HEK293 (cell line): Measurements from ENCODE around the gene MSANTD4.

Experiments
- ATF2 ChIP-seq: fragments of 450-650 bp; formaldehyde crosslinking; IDR thresholded peaks from 2 replicates; pipeline ENCODE4 v1.5.1; 2016; ENCODE audit warnings: missing biosample characterization, missing genetic modification characterization, low read depth
- REST ChIP-seq: fragments of 450-650 bp; formaldehyde crosslinking; IDR thresholded peaks from 2 replicates; pipeline ENCODE4 v1.5.1; 2016; ENCODE audit warnings: missing biosample characterization, missing genetic modification characterization
- TCF7L2 ChIP-seq: IDR thresholded peaks from 2 replicates; pipeline ENCODE4 v1.6.1; 2011; ENCODE audit warnings: low read depth, mild to moderate bottlenecking, inconsistent platforms, low read length, moderate library complexity, borderline replicate concordance
- ZBTB26 ChIP-seq: fragments of 450-650 bp; formaldehyde crosslinking; optimal IDR thresholded peaks from 2 replicates; pipeline ENCODE3; 2016; ENCODE audit warnings: missing biosample characterization, mild to moderate bottlenecking, missing genetic modification characterization
- ZFP69B ChIP-seq: fragments of 450-650 bp; formaldehyde crosslinking; IDR thresholded peaks from 2 replicates; pipeline ENCODE4 v1.5.1; 2016; ENCODE audit warnings: missing biosample characterization, missing genetic modification characterization
- ZNF274 ChIP-seq, 2 experiments: fragments of 200-500 bp in 1 of 2; fragments of 450-650 bp in 1 of 2; sonication (Bioruptor generic) in 1 of 2; formaldehyde crosslinking in 1 of 2; IDR thresholded peaks; 2 replicates each; pipeline versions ENCODE4 v1.5.1 to v1.6.1; 2014 to 2016; ENCODE audit warnings: borderline replicate concordance in 1 of 2, inconsistent platforms in 1 of 2, low read length in 1 of 2, missing biosample characterization in 1 of 2, missing genetic modification characterization in 1 of 2
- ZNF544 ChIP-seq: fragments of 450-650 bp; formaldehyde crosslinking; IDR thresholded peaks from 2 replicates; pipeline ENCODE4 v1.5.0; 2017; ENCODE audit warnings: missing biosample characterization, missing genetic modification characterization
- ZNF660 ChIP-seq: fragments of 450-650 bp; IDR thresholded peaks from 2 replicates; pipeline ENCODE4 v1.5.1; 2018; ENCODE audit warnings: missing biosample characterization, mild to moderate bottlenecking, missing genetic modification characterization
- ZNF776 ChIP-seq: fragments of 450-650 bp; formaldehyde crosslinking; IDR thresholded peaks from 2 replicates; pipeline ENCODE4 v1.5.0; 2017; ENCODE audit warnings: missing biosample characterization, missing genetic modification characterization, borderline replicate concordance
- ZNF792 ChIP-seq: fragments of 450-650 bp; formaldehyde crosslinking; IDR thresholded peaks from 2 replicates; pipeline ENCODE4 v1.5.1; 2016; ENCODE audit warnings: missing biosample characterization, missing genetic modification characterization
- ZSCAN23 ChIP-seq: fragments of 450-650 bp; formaldehyde crosslinking; IDR thresholded peaks from 2 replicates; pipeline ENCODE4 v1.5.1; 2016; ENCODE audit warnings: missing biosample characterization, missing genetic modification characterization
- TF ChIP-seq, protein P1 (sequence below): fragments of 450-650 bp; formaldehyde crosslinking; IDR thresholded peaks from 2 replicates; pipeline ENCODE4 v1.5.1; 2016; ENCODE audit warnings: missing biosample characterization, missing genetic modification characterization

DNA sequence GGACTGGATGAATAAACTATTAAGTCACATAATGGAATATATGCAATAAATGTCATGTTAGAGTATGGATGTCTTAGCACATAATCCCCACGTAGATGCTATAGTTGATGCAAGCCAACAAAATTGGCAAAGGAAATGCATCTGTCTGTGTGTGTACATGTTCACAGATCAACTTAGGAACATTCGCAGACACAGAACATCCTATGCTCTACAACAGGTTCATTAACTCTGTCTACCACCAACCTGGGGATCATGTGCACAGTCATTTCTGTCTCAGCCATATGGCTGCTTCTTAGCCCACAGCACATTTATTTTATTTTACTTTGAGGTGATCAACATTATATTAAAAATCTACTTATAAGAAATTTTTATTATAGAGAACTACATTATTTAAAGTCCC lies 4.9 kb downstream of the MSANTD4 start:
- TF ChIP-seq ATF2 (tag by site-specific recombination) (no peak), ZNF660 (tag by site-specific recombination) (no peak), ZSCAN23 (no peak), REST (no peak), ZNF544 (no peak), ZNF792 (no peak), ZNF776 (tag by site-specific recombination) (no peak), TCF7L2 (no peak), ZNF274 (IDR thresholded peaks at IDR 0.05; ENCODE audit: low read length) (no peak), ZNF274 (tag by site-specific recombination; IDR thresholded peaks at IDR 0.05; ENCODE audit: borderline replicate concordance) (no peak), ZFP69B (tag by site-specific recombination) (no peak), ZBTB26 (no peak)
- TF ChIP-seq, protein P1, sequence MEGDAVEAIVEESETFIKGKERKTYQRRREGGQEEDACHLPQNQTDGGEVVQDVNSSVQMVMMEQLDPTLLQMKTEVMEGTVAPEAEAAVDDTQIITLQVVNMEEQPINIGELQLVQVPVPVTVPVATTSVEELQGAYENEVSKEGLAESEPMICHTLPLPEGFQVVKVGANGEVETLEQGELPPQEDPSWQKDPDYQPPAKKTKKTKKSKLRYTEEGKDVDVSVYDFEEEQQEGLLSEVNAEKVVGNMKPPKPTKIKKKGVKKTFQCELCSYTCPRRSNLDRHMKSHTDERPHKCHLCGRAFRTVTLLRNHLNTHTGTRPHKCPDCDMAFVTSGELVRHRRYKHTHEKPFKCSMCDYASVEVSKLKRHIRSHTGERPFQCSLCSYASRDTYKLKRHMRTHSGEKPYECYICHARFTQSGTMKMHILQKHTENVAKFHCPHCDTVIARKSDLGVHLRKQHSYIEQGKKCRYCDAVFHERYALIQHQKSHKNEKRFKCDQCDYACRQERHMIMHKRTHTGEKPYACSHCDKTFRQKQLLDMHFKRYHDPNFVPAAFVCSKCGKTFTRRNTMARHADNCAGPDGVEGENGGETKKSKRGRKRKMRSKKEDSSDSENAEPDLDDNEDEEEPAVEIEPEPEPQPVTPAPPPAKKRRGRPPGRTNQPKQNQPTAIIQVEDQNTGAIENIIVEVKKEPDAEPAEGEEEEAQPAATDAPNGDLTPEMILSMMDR (tag by site-specific recombination), result no peak
